ENCODE data around the gene FHIT.
"Not testable (repeated sequence)": the region's sequence is repeated elsewhere in the genome, so short reads cannot be mapped to it uniquely, and the experiment has no call there.

The FHIT gene

DNA sequence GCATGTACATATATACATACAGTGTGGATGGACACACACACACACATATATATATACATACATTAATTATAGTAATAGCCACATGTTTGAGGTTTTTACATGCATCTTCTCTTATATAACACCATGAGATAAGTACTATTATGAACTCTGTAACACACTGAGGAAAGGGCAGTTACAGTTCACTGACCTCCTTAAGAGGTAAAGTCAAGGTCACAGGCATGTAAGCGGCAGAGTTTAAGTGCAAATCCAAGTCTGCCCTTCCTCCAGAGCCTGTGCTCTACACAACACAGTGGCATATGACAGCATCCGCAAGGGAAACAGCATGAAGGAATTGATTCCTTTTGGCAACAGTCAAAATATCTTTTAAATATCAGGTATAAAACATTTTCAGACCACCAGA, 26.4 kb downstream of the FHIT start:
- DNase-seq, result no peak

DNA sequence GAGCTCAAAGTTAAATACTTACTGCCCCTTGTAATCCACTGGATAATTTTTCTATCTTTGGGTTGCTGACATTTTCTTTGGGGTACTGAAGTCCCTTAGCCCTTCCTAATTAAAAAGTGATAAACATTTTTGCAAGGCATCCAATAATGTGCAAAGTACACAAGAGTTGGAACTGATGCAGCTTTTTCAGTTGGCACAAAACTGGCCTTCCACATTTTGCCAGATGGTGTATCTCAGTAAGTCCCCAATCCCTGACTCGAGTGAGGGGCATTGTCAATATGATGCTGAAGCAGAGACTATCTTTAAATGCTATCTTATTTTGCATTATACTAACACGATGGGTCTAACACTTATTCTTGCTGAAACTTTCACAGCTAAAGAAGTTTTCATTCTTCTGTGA, 27.8 kb downstream of the FHIT start:
- no peak for DNase-seq

DNA sequence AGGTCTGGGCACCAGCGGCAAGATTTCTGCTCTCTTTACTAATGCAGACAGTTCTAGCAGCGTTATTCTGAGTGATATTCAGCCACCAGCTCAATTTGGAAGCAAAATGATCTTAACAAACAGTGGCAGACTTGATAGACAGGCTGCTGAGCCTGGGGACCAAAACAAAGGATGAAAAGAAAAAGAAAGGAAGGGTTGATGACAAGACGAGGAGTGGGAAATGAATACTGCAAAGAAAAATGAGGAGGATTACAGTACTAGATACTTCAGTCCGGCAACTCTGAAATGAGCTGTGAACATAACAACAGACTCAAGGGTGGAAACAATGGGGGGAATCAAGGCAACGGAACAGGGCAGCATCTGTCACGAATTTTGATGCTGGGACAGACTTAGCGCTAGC, 28.8 kb downstream of the FHIT start:
- DNase-seq, result no peak

DNA sequence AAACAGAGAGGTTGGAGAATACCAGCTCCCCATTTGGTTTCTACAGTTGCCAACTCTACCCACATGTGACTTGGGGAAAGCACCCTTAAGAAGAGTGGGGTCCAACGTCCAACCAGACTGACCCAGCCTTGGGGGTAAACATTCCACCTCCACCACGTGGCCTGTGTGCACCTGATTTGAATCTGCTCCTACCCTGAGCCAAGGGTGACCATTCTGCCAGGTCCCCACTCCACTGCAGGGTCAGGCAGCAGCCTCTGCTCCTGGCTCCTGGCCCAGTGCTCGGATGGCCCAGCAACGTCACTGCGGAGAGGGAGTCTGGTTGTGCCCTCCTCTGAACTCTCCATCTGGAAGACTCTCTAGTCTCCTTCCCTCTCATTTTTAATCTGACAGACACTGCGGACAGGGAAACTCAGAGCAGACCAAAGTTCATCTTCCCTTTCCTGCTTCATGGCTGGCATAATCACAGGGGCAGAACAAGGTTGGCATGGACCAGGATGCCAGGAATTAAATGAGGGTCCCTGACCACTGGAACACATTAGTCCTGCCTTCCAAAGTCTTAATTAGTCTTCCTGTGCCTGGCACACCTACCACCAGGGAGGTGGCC, 29.4 kb downstream of the FHIT start:
- DNase-seq, result no peak

DNA sequence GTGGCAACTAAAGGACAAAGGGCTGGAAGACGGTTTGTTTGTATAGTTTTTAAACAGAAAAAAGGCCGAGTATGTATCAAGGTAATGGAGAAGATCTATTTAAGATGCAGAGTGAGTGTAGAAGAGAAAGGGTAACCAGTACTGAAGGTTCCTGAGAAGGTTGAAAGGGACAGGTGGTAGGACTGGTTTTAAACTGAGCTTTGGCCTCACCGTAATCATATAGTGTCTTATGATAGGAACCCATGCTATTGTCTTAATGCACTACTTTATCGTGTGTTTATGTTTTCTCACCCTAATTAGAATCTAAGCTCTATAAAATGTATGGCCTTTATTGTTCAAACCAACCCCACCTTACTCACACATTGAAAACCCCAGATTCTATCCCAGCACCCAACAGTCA, 32.7 kb downstream of the FHIT start:
- no peak for DNase-seq

DNA sequence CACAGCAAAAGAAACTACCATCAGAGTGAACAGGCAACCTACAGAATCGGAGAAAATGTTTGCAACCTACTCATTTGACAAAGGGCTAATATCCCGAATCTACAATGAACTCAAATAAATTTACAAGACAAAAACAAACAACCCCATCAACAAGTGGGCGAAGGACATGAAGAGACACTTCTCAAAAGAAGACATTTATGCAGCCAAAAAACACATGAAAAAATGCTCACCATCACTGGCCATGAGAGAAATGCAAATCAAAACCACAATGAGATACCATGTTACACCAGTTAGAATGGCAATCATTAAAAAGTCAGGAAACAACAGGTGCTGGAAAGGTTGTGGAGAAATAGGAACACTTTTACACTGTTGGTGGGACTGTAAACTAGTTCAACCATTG, 35.1 kb downstream of the FHIT start:
- not testable (repeated sequence) for DNase-seq

DNA sequence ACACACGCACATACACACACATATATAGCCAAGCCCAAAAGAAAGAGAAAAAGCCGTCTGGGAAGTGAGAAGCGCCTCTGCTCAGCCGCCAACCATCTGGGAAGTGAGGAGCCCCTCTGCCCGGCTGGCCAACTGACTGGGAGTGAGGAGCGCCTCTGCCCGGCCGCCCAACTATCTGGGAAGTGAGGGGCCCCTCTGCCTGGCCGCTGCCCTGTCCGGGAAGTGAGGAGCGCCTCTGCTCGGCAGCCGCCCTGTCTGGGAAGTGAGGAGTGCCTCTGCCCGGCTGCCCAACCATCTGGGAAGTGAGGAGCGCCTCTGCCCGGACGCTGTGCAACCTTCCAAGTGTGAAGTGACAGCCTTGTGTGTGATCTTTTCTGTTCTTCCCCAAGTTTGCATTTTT, 49.2 kb downstream of the FHIT start:
- no peak for DNase-seq

DNA sequence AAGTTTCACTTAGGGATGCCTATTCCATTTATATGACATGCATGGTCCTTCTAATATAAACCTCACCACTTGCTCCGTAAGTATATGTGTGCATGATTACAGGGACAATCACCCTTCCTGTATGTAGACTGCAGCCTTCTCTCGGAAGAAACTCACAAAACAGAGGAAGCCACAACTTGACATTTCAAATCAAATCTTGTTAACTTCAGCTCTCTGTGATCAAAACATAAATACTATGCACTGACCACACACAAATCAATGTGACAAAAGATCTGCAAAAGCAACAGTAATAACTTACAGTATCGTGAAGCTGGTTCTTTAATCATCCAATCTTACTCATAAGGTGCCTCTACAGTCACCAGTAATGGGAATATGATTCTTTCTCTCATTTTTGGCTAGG, 50.2 kb downstream of the FHIT start:
- DNase-seq, result no peak

DNA sequence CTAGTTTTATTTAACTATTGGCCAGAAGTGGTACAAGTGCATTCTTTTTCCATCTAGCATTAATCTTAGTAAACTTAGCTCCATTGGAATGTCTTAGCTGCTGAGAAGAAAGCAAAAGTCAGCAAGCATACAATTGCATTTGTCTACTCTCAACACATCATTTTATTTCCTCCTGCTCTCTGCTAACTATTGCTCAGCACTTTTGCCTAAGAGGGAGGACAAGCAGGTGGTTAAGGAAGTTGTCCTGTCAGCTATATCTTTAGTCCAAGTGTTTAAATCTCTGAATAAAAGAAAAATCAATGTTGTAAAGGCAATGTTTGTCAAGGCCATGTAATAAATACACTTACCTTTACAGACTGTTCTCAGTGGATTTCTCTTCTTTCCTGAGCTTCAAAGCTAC, 51.0 kb downstream of the FHIT start:
- DNase-seq, result no peak

DNA sequence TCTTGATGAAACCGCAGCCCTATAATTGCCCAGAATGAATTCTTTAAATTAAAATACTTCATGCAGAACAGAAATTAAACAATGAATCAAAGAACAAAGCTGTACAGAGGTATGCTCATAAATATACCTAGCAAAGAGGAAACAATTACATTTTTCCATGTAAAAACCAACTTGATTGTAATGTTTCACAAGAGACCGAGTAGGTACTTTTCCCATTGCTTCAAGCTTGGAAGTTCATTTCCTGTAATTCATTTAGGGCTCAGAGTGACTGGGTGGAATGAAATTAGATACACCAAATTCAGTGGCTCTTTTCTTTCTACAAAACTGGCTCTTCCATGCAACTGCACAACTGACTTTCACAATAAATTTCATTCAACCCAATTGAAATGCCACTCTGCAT, 51.4 kb downstream of the FHIT start:
- no peak for DNase-seq

DNA sequence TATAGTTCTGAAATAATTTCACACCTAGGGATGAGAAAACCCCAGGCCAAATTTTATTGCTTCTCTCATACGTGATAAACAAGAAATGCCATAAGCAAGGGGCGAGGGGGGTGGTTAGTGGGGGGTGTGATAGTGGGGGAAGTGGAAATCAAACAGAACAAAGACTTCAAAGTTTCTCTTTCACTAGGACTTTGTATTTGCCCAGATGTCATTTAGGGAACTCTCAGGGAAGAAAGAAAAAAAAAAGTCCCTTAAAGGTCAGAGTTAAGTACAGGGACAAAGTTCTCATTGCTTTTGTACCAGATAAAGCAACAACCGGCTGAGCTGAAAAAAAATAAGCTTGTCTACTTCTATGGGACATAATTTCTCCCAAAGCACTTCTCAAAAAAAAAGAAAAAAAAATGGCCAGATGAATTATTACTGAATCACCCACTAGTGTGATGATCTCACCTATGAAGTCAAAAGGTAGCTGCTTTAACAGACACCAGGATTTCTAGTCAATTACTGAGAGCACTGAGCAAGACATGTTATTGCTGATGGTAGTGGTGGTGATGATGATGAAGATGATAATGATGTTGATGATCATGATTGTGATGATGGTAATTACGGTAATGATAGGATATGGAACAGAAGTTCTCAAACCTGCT, 56.2 kb downstream of the FHIT start:
- DNase-seq, result no peak

DNA sequence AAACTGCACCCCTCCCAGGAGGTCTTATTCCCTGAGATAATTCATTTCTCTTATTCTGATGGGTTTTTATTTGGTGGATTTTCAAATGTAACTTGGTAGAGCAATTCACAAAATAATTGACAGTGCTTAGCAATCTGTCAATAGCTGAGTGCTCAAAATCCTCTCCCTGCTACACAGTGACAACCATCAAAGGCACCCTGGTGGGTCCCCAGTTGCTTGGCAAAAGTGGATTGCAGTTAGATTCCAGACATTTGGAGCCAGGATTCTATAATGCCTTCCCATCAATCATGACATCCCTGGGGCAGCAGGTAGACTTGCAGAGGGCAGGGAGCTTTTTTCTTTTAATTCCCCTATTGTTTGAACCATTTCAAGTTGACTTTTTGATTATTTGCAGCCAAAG, 59.0 kb downstream of the FHIT start:
- no peak for DNase-seq

DNA sequence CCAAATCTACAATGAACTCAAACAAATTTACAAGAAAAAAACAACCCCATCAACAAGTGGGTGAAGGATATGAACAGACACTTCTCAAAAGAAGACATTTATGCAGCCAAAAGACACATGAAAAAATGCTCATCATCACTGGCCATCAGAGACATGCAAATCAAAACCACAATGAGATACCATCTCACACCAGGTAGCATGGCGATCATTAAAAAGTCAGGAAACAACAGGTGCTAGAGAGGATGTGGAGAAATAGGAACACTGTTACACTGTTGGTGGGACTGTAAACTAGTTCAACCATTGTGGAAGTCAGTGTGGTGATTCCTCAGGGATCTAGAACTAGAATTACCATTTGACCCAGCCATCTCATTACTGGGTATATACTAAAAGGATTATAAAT, 61.0 kb downstream of the FHIT start:
- not testable (repeated sequence) for DNase-seq

DNA sequence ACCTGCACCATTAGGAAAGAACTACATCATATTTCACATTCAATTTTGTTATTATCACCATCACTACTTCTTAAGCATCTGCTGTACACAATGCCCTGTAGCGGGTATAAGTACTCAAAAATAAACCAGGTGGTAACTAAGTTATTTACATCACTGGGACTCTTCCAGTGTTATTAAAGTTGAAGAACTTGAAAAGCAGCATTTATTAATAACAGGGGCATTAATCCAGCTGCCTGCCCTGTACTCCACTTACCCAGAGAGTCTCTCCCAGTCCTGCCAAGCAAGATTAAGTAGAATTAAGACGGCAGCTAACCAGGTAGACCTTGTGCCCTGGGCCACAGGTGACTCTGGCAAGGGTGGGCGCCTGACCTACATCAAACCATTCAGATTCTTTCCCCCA, 65.2 kb downstream of the FHIT start:
- DNase-seq, result no peak

DNA sequence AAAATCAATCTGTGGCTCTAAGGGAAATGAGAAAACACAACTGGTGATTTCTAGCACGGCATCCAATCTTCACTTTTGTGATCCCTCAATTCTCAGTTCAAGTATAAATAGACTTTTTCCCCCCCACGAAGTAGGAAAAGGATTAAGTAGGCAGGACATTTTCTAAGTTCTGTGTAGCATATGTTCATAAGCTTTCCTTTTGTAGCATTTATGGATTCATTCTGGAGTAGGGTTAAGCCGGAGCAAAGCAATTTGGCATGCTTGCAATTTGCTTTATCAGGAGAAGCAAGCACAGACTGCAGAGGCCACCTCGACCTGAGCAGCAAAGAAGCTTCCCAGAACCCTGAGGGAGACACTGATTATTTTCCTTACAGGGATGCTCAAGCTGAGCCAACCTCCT, 66.3 kb downstream of the FHIT start:
- no peak for DNase-seq

DNA sequence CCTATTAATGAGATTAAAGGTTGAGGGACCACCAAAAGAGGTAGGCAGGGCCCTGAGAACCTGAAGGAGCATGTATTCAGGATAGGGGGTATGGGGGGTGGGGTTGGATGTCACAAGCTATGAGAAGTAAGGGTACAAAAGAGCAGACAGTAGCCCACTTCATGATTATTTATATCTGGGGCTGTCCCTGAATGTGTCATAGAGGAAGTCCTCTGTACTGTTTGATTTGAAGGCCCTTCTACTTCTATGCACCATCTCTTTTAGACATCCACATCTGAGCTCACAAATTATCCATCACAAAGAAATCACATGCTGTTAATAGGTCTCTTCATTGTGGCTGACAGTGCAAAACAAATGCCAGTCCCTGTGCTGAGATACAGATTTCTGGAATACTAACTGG, 68.6 kb downstream of the FHIT start:
- no peak for DNase-seq

DNA sequence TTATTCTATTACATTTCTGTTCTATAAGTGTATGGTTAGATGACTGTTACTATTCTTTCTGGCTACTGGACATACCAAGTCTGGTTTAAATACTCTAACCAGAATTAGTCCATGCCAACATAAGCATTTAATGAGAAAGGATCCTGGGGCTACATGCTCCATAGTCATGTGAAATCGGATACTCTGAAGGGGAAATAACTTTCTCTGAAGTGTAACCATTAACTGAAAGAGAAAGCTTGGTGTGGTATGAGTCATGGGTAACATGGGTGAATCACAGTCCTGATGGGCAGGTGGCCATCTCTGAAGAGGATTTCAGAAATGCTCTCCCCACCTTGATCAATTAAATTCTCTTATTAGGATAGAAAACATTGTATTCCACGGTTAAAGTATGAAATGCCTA, 69.4 kb downstream of the FHIT start:
- DNase-seq, result no peak

DNA sequence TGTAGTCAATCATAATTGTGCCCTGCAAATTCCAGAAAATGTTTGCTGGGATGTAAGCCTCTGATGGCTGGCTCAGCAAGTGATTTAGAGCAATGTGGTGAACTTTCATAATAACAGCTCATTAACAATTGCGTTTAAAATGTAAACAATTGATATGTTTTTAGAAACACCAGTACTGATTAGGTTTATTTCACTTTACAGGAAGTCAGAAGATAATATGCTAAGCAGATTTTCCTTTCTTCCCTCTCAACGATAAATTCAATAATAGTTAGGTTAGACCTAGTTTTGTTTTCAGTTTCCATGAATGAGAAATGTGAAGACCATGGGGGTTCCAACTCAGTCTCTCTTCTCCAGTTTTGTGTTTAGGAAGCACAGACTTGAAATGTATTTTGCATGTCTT, 71.0 kb downstream of the FHIT start:
- no peak for DNase-seq

DNA sequence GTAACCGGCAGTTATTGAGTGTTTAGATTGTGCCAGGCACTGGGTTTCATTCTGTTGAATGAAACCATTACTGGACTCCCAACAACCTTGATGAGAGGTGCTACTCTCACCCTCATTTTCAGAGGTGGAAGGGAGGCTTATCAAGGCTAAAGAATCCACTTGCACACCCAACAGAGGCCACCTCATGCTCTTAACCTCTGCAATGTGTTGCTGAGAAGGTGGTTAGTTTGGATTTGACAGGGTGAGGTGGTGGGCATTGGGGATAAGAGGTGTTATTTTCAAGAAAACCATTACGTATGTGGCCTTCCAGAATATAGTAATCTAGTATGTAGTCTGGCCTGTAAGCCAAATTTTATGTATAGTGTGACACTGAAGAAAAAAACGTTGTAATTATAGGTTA, 73.1 kb downstream of the FHIT start:
- no peak for DNase-seq

DNA sequence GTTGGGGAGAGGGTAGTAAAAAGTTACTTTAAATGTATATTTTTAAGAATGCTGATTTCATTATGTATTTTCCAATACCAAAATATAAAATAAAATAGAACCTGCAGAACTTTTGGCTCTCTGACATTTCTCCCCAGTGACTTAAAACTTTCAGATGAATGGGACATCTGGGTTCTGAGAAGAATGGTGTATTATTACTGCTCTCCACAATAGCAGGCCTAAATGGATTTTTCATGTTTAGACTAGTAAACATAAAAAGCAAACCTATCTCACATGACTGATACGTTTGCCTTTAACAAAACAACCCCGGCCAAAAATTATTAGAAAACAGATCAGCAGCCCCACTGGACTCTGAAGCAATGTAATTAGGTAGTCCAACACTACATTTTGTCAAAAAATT, 73.8 kb downstream of the FHIT start:
- DNase-seq, result no peak

DNA sequence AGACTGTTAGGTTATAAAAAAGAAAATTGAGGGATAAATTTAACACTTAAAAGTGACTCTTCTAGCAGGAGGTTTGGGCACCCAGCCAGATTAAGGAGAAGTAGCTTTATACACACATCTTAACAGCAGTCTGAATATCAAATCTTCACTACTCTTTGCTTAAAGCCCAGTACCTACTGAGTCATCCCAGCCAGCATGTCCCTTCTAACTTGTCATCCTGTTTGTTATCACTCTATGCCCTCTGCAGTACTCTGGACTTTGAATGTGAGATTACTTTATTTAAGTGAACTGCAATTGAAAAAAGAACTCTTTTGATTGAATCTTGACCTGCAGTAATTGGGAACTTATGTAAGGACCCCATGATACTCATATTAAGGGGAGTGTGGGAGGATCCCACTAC, 77.6 kb downstream of the FHIT start:
- DNase-seq, result no peak

DNA sequence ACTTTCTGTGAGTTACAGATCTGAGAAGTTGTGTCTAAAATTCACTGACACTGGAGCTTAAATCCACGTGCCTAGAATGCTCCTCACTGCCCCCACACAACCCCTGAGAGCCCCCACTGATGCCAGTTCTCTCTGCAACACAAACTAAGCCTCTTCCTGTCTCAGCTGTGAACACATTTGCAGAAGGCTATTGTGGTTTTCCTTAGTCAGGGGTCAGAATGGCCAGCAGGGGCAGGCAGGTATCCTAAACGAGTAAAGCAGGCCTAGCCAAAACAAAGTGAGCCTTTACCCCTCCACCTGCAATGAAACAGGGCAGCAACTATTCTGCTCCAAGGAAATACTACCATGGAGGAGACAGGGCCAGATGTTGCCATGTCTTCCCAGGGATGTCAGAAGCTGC, 78.6 kb downstream of the FHIT start:
- no peak for DNase-seq

DNA sequence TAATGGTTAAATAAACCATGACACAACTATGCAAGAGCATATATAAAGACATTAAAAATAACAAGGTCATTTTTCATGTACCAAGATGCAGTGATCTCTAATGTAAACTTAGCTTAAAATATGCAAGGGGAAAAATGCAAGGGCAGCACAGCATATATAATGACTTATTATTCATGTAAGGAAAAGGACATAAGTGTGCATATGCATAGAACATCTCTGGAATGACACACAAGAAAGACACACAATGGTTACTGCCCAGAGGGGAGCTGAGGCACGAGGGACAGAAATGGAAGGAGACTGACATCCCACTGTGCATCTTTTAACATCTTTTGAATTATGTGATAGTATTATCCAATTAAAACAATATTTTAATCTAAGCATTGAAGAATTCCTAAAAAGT, 79.0 kb downstream of the FHIT start:
- no peak for DNase-seq

DNA sequence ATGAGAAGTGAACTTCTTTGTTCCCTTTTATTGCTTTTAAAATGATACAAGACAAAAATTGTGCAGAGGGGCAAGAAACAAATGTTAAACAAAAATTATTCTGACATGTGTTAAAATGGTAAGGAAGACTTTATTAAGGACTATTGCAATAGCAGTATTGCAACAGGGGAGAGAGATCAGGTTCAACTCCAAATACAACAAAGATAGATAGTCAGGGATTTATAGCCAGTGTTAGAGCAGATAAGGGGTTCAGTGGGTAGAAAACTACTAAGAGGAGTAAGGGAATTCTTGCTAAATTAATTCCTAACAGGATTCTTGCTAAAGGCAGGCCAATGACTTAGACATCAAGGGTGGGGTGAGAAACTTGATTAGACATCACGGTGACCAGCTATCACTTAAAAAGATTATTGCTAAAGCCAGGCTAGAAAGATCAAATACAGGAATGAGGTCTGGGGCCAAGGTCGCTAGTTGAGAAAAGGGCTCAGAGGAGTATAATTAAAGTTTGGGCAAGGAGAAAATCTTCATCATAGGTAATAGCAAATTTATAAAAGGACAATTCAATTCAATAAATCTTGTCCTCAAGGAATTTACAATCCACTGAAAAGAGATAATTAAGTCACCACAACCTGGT, 81.5 kb downstream of the FHIT start:
- no peak for DNase-seq

DNA sequence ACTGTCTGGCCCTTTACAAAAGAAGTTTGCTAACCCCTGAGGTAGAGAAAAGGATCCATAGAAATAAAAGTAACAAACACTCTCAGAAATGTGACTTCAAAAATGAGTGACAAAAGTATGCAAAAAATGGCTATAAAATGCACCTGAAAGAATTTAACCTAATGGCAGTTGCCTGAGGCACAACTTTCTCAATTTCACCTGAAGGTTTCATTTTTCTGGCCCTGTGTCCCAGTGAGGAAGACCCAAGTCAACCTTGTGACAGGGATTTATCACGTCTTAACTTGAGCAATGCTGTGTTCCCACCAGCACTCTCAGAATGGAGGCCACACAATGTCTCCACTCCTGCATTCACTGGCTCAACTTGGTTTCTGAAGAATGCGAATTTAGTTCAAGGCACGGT, 83.0 kb downstream of the FHIT start:
- no peak for DNase-seq

Measured in NCI-H2081 treated with DMSO at 0.1 percent for 48 hours (cell line).